Measurements from ENCODE around the gene ZNF296. TPM values are rescaled to one million over a fixed set of nuclear protein-coding genes. Genes with fewer than 3 reads are reported as not detected.

ZNF296 gene
- total RNA-seq, 2 donors from 2014 or later, result 2.1 to 8.5 TPM

GRCh38 chr19:45046355-45046754, 29.9 kb downstream of the ZNF296 start:
- no peaks in the 10 kb centered on the region for H3K4me1 ChIP-seq (ENCODE audit: control insufficient read depth, insufficient read depth, low read length)
- TF ChIP-seq, protein P1, sequence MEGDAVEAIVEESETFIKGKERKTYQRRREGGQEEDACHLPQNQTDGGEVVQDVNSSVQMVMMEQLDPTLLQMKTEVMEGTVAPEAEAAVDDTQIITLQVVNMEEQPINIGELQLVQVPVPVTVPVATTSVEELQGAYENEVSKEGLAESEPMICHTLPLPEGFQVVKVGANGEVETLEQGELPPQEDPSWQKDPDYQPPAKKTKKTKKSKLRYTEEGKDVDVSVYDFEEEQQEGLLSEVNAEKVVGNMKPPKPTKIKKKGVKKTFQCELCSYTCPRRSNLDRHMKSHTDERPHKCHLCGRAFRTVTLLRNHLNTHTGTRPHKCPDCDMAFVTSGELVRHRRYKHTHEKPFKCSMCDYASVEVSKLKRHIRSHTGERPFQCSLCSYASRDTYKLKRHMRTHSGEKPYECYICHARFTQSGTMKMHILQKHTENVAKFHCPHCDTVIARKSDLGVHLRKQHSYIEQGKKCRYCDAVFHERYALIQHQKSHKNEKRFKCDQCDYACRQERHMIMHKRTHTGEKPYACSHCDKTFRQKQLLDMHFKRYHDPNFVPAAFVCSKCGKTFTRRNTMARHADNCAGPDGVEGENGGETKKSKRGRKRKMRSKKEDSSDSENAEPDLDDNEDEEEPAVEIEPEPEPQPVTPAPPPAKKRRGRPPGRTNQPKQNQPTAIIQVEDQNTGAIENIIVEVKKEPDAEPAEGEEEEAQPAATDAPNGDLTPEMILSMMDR (conservative IDR thresholded peaks at IDR 0.05), result no peak
- peaks cover 44% of the 10 kb centered on the region for H3K36me3 Mint-ChIP-seq (ENCODE audit: low read depth)

DNA sequence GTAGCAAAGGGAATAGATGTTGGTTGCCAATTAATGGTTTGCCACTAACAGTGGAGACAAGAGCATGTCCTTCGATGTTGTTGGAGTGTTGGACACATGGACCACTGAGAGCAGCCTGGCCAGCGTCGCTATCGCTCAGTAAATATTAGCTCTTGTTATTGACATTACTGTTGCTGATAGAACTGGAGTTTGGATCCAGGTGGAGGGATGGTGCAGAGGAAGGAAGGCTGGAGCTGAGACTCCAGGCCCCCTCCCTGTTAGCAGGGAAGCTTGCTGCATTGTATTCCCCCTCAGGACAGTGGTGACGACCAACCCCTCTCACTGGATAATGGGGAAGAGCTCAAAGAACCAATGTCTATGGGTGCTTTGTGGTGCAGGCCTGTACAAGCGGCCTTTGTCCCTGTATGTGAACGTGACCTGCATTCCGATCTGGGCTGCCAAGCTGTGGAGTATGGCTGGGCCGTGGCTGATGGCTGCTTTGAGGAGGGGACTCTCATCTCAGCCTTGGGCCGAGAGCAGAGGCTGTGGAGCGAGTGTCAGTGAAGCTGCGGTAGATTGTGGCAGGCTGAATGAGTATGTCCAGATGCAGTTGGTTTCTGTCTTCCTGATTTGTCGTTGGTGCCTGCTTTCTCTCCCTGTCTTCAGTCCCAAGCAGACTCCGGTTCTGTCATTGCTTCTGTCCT, 30.5 kb downstream of the ZNF296 start:
- H3K4me1 Mint-ChIP-seq, result no peaks in the 10 kb centered on the region

More at GRCh38 chr19:45046355-45046754, 29.9 kb downstream of the ZNF296 start:
- H3K9me3 Mint-ChIP-seq, result no peaks in the 10 kb centered on the region
- 93 to 99% methylated on average over 3 to 7 of the region's 7 CpGs for WGBS, 2 experiments (ENCODE audit: insufficient coverage in 1 of 2, insufficient read length in 1 of 2)
- H3K4me3 Mint-ChIP-seq, result no peak overlapping the region
- H3K27me3 ChIP-seq (ENCODE audit: control insufficient read depth, insufficient read depth, low read length, poor library complexity, severe bottlenecking), result no peaks in the 10 kb centered on the region
- no peak overlapping the region for H3K4me3 ChIP-seq (ENCODE audit: low read length)
- peak overlapping the region; percentile 22 for H3K27ac ChIP-seq (ENCODE audit: low read depth, low read length)
- H3K27ac Mint-ChIP-seq, result no peak overlapping the region
- no peaks in the 10 kb centered on the region for H3K4me1 Mint-ChIP-seq
- H3K36me3 ChIP-seq (ENCODE audit: control insufficient read depth, insufficient read depth, low read length), result peaks cover 55% of the 10 kb centered on the region
- DNase-seq, result no peak
- H3K9me3 ChIP-seq (ENCODE audit: control insufficient read depth, low read length), result no peaks in the 10 kb centered on the region
- H3K9ac ChIP-seq (ENCODE audit: extremely low read depth, low read length, poor library complexity, severe bottlenecking), result no peak overlapping the region
- no peaks in the 10 kb centered on the region for H3K27me3 Mint-ChIP-seq (ENCODE audit: insufficient read depth)

DNA sequence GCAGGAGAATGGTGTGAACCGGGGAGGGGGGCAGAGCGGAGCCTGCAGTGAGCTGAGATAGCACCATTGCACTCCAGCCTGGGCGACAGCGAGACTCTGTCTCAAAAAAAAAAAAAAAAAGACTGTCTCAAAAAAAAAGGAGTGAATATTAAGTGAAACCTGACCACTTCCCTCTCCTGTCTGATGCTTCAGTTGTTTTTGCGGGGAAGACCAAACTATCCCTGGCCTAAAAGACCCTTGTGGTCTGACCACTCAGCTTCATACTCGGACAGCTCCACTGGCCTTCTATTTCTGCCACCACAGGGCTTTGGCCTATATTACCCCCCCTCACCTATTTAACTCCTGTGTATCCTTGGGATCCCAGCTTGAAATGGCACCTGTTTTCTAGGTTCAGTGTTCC, 35.2 kb downstream of the ZNF296 start:
- TF ChIP-seq, protein P1 (conservative IDR thresholded peaks at IDR 0.05), result no peak
- Histone ChIP-seq H3K9ac (ENCODE audit: extremely low read depth, low read length, poor library complexity, severe bottlenecking) (no peak overlapping the region), H3K27ac (ENCODE audit: low read depth, low read length) (no peak overlapping the region), H3K4me3 (ENCODE audit: low read length) (no peak overlapping the region), H3K4me1 (ENCODE audit: control insufficient read depth, insufficient read depth, low read length) (no peaks in the 10 kb centered on the region), H3K9me3 (ENCODE audit: control insufficient read depth, low read length) (no peaks in the 10 kb centered on the region), H3K27me3 (ENCODE audit: control insufficient read depth, insufficient read depth, low read length, poor library complexity, severe bottlenecking) (no peaks in the 10 kb centered on the region), H3K36me3 (ENCODE audit: control insufficient read depth, insufficient read depth, low read length) (peaks cover 58% of the 10 kb centered on the region)
- no peak for DNase-seq
- H3K4me3 Mint-ChIP-seq, result no peak overlapping the region
- H3K9me3 Mint-ChIP-seq, result no peaks in the 10 kb centered on the region
- H3K27me3 Mint-ChIP-seq (ENCODE audit: insufficient read depth), result no peaks in the 10 kb centered on the region
- H3K4me1 Mint-ChIP-seq, result peaks cover 8% of the 10 kb centered on the region
- no peak overlapping the region for H3K27ac Mint-ChIP-seq
- 84 to 93% methylated on average over 5 to 6 of the region's 6 CpGs for WGBS, 2 experiments (ENCODE audit: insufficient coverage in 1 of 2, insufficient read length in 1 of 2)
- peaks cover 36% of the 10 kb centered on the region for H3K36me3 Mint-ChIP-seq (ENCODE audit: low read depth)

More for the DNA sequence above, 30.5 kb downstream of the ZNF296 start:
- Histone ChIP-seq H3K4me3 (ENCODE audit: low read length) (no peak overlapping the region), H3K9ac (ENCODE audit: extremely low read depth, low read length, poor library complexity, severe bottlenecking) (no peak overlapping the region), H3K9me3 (ENCODE audit: control insufficient read depth, low read length) (no peaks in the 10 kb centered on the region), H3K36me3 (ENCODE audit: control insufficient read depth, insufficient read depth, low read length) (peaks cover 54% of the 10 kb centered on the region), H3K27ac (ENCODE audit: low read depth, low read length) (peak overlapping the region; percentile 22), H3K27me3 (ENCODE audit: control insufficient read depth, insufficient read depth, low read length, poor library complexity, severe bottlenecking) (no peaks in the 10 kb centered on the region), H3K4me1 (ENCODE audit: control insufficient read depth, insufficient read depth, low read length) (no peaks in the 10 kb centered on the region)
- TF ChIP-seq, protein P1 (conservative IDR thresholded peaks at IDR 0.05), result no peak
- Mint-ChIP-seq H3K36me3 (ENCODE audit: low read depth) (peaks cover 44% of the 10 kb centered on the region), H3K9me3 (no peaks in the 10 kb centered on the region), H3K27ac (no peak overlapping the region), H3K4me3 (no peak overlapping the region), H3K27me3 (ENCODE audit: insufficient read depth) (no peaks in the 10 kb centered on the region)
- DNase-seq, result no peak
- 93 to 97% methylated on average over 13 to 14 of the region's 14 CpGs for WGBS, 2 experiments (ENCODE audit: insufficient coverage in 1 of 2, insufficient read length in 1 of 2)
